ENCODE measurements around the gene PER2. TPM values are rescaled to one million over a fixed set of nuclear protein-coding genes. Genes with fewer than 3 reads are reported as not detected.

PER2 gene
- total RNA-seq, 1 donor from 2014 or later, result 2.9 TPM

DNA sequence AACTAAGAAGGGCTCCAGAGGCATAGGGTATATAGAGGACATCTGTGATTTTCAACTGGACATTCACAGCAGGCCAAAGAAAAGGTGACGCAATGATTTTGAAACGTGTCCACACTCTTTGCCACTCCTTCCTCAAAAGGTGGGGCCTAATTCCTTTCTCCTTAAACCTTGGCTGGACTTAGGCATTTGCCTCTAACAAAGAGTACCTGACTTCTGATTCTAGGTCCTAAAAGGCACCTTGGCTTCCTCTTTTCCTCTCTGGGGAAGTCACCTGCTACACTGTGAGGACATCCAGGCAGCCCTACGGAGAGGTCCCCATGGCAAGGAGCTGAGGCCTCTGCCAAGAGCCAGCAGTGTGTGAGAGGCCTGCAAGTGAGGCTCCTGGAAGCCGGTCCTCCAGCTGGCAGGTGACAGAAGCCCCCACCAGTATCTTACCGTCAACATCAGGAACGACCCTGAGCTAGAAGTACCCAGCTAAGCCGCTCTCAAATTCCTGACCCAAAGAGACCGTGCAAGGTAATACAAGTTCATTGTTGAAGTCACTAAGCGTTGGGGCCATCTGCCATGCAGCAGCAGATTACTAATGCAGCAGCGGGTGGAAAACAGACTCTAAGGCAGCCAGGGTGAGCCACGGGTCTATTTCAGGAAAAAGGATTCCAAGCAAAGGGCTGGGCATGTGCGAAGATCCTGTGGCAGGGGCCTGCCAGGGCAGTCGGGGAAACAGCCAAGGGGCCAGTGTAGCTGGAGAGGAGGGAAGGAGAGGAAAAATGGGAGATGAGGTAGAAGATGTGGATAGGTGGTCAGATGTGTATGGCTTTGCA, 41.2 kb downstream of the PER2 start:
- Mint-ChIP-seq H3K36me3 (ENCODE audit: low read depth) (peaks cover 8% of the 10 kb centered on the region), H3K27ac (ENCODE audit: unreplicated experiment) (no peak overlapping the region)
- DNase-seq (ENCODE audit: low spot score), result peak; percentile 38

DNA sequence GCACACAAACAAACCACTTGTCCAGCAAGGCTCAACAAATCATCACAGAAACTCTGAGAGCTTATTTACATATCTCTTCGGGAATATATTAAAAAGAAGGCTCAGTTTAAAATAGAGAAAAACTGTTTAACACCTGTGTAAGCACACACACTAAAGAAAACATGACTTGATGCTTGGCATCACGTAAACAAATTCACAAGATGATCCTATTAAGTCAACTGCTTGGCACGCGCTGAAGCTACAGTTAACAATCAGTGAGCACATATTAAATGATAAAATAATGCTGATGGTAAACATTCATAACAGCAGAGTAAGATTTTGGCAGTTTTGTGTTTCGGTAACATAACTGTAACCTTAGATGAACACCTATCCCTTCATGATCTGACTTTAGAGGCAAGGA, 44.3 kb downstream of the PER2 start:
- Mint-ChIP-seq H3K27me3 (ENCODE audit: low read depth) (no peaks in the 10 kb centered on the region), H3K27ac (ENCODE audit: unreplicated experiment) (no peak overlapping the region), H3K36me3 (ENCODE audit: low read depth) (peaks cover 8% of the 10 kb centered on the region), H3K9me3 (ENCODE audit: low read depth) (no peaks in the 10 kb centered on the region), H3K4me1 (ENCODE audit: low read depth) (peaks cover 17% of the 10 kb centered on the region), H3K4me3 (ENCODE audit: unreplicated experiment) (no peak overlapping the region)
- TF ChIP-seq, protein P1, sequence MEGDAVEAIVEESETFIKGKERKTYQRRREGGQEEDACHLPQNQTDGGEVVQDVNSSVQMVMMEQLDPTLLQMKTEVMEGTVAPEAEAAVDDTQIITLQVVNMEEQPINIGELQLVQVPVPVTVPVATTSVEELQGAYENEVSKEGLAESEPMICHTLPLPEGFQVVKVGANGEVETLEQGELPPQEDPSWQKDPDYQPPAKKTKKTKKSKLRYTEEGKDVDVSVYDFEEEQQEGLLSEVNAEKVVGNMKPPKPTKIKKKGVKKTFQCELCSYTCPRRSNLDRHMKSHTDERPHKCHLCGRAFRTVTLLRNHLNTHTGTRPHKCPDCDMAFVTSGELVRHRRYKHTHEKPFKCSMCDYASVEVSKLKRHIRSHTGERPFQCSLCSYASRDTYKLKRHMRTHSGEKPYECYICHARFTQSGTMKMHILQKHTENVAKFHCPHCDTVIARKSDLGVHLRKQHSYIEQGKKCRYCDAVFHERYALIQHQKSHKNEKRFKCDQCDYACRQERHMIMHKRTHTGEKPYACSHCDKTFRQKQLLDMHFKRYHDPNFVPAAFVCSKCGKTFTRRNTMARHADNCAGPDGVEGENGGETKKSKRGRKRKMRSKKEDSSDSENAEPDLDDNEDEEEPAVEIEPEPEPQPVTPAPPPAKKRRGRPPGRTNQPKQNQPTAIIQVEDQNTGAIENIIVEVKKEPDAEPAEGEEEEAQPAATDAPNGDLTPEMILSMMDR (IDR thresholded peaks at IDR 0.05), result no peak
- no peak for DNase-seq (ENCODE audit: low spot score)

More for the DNA sequence above, 41.2 kb downstream of the PER2 start:
- Mint-ChIP-seq H3K4me1 (ENCODE audit: low read depth) (peaks cover 7% of the 10 kb centered on the region), H3K4me3 (ENCODE audit: unreplicated experiment) (no peak overlapping the region), H3K9me3 (ENCODE audit: low read depth) (no peaks in the 10 kb centered on the region), H3K27me3 (ENCODE audit: low read depth) (no peaks in the 10 kb centered on the region)
- TF ChIP-seq, protein P1 (IDR thresholded peaks at IDR 0.05), result no peak

DNA sequence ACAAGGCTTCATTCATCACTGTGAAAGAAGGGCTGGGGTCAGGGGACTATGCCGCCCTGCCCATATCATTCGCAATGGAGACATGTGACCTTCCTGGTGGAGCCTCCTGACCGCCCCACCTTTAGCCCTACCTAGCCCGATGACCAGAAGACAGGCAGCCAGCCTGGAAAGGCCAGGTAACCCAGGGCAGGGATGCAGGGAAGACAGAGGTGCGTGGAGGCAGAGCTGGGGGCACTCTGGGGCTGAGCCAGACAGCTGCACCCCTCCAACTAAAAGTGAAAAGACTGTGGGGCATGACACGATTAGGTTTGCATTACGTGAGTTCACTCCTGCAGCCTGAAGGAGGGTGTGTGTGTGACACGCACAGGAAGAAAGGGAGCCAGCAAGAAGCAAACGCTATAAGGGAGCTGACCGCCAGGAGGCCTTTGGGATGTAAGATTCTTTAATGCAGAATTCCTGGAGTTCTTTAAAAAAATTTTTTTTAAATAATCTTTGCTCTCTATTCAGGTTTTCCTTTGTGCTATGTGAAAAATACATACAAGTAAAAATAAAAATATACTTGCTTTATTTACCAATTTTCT, 44.8 kb downstream of the PER2 start:
- Mint-ChIP-seq H3K36me3 (ENCODE audit: low read depth) (peaks cover 8% of the 10 kb centered on the region), H3K27me3 (ENCODE audit: low read depth) (no peaks in the 10 kb centered on the region), H3K4me1 (ENCODE audit: low read depth) (peaks cover 17% of the 10 kb centered on the region), H3K4me3 (ENCODE audit: unreplicated experiment) (no peak overlapping the region), H3K9me3 (ENCODE audit: low read depth) (no peaks in the 10 kb centered on the region), H3K27ac (ENCODE audit: unreplicated experiment) (no peak overlapping the region)
- TF ChIP-seq, protein P1 (IDR thresholded peaks at IDR 0.05), result peak; percentile 55
- no peak for DNase-seq (ENCODE audit: low spot score)

DNA sequence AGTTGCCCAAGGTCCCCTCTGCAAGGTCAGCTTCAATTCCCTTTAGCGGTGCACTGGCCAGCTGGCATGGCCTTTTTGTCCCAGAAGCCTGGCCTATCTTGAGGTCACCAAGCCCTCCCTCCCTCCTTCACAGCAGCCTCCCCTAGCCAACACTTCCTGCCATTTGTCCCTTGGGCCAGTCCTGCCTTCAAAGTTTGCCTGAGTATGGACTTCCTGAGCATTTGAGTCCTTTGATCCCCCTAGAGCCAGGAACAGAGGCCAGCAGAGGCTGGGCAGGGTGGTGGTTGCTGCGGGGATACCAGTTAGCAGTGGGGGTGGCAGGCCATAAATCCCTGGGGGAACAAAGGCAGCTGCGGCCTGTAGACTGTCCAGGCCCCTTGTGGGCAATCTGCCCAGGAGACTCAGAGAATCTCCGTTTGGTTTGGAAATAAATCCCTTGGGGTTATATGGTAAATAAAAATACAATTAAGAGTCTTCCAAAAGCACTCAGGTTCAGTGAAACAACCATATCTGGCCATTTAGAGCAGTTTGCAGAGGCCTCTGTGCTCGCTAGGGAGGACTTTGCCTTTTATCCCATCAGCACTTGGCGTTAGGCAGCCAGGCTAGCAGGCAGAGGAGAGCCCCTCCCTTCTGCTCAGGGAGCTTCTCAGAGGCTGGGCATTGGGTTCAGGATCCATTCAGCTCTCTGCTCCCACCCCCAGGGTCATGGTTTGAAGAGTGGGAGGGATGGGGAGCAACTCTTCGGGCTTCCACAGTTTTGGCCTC, 45.5 kb downstream of the PER2 start:
- Mint-ChIP-seq H3K9me3 (ENCODE audit: low read depth) (no peaks in the 10 kb centered on the region), H3K27me3 (ENCODE audit: low read depth) (no peaks in the 10 kb centered on the region), H3K4me3 (ENCODE audit: unreplicated experiment) (no peak overlapping the region), H3K36me3 (ENCODE audit: low read depth) (peaks cover 8% of the 10 kb centered on the region), H3K4me1 (ENCODE audit: low read depth) (peaks cover 17% of the 10 kb centered on the region), H3K27ac (ENCODE audit: unreplicated experiment) (no peak overlapping the region)
- TF ChIP-seq, protein P1 (IDR thresholded peaks at IDR 0.05), result no peak
- peak; percentile 51 for DNase-seq (ENCODE audit: low spot score)

DNA sequence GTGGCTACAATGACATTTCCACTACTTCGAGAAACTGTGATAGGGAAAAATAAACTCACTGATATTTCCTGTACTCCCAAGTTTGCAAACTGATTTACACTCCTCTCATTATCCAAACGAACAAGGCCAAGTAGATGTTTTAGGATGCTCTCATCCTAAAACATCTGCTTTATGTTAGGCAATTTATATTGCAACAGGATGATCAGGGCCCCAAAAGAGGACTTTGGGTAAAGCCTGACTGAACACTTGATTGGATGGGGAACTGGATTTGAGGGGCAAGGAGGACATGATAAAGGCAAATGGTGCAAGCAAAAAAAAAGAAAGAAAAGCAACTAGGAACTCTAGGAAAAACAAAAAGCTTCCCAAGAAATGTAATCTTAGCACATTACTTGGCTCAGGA, 46.4 kb downstream of the PER2 start:
- peaks cover 5% of the 10 kb centered on the region for H3K36me3 Mint-ChIP-seq (ENCODE audit: low read depth)
- TF ChIP-seq, protein P1 (IDR thresholded peaks at IDR 0.05), result no peak
- H3K9me3 Mint-ChIP-seq (ENCODE audit: low read depth), result no peaks in the 10 kb centered on the region
- no peak overlapping the region for H3K27ac Mint-ChIP-seq (ENCODE audit: unreplicated experiment)
- H3K4me1 Mint-ChIP-seq (ENCODE audit: low read depth), result peaks cover 17% of the 10 kb centered on the region
- no peak overlapping the region for H3K4me3 Mint-ChIP-seq (ENCODE audit: unreplicated experiment)
- no peaks in the 10 kb centered on the region for H3K27me3 Mint-ChIP-seq (ENCODE audit: low read depth)
- no peak for DNase-seq (ENCODE audit: low spot score)
